K562 (cell line): ENCODE measurements around the gene NDUFB10. TPM values are rescaled to one million over a fixed set of nuclear protein-coding genes. Genes with fewer than 3 reads are reported as not detected.

Experiments
- AFF1 ChIP-seq, 2 experiments: fragments of 450-650 bp; IDR thresholded peaks; 2 replicates each; pipeline ENCODE4 v1.6.1; 2018; ENCODE audit warnings: mild to moderate bottlenecking in 2 of 2, low read depth in 1 of 2; ENCODE audit not compliant: partially characterized antibody in 2 of 2
- CEBPG ChIP-seq, 3 experiments: fragments of 200-800 bp in 1 of 3; sonication (Bioruptor generic) in 1 of 3; sonication (generic) in 1 of 3; formaldehyde crosslinking in 1 of 3; IDR thresholded peaks in 2 of 3; conservative IDR thresholded peaks in 1 of 3; 2 replicates each; pipeline versions ENCODE4 v1.6.1 to v1.8.0; 2016 to 2022; ENCODE audit warnings: missing compliant biosample characterization in 2 of 3, missing genetic modification characterization in 2 of 3, mild to moderate bottlenecking in 1 of 3, missing genetic modification reagents in 1 of 3
- ELK1 ChIP-seq: sonication (generic); formaldehyde crosslinking; IDR thresholded peaks from 2 replicates; pipeline ENCODE4 v1.8.1; 2022; ENCODE audit warnings: missing genetic modification reagents
- ESRRA ChIP-seq: fragments of 450-650 bp; IDR thresholded peaks from 2 replicates; pipeline ENCODE4 v1.6.1; 2014; ENCODE audit warnings: low read depth, mild to moderate bottlenecking, moderate library complexity, borderline replicate concordance
- ILK ChIP-seq: fragments of 450-650 bp; IDR thresholded peaks from 2 replicates; pipeline ENCODE4 v1.6.1; 2016; ENCODE audit warnings: missing genetic modification characterization, low read depth, mild to moderate bottlenecking, missing compliant biosample characterization, moderate library complexity, borderline replicate concordance
- L3MBTL2 ChIP-seq: fragments of 450-650 bp; IDR thresholded peaks from 2 replicates; pipeline ENCODE4 v1.6.1; 2016; ENCODE audit warnings: mild to moderate bottlenecking, moderate library complexity
- TCF7 ChIP-seq: sonication (generic); IDR thresholded peaks from 2 replicates; pipeline ENCODE4 v1.6.1; 2016; ENCODE audit warnings: antibody characterized with exemption, borderline replicate concordance
- YBX1 ChIP-seq: fragments of 450-650 bp; IDR thresholded peaks from 2 replicates; pipeline ENCODE4 v1.7.1; 2016; ENCODE audit warnings: mild to moderate bottlenecking
- ZBTB1 ChIP-seq: sonication (generic); formaldehyde crosslinking; IDR thresholded peaks from 2 replicates; pipeline ENCODE4 v1.8.1; 2023; ENCODE audit warnings: missing genetic modification reagents, low read depth, mild to moderate bottlenecking, borderline replicate concordance
- ZBTB33 ChIP-seq: sonication (generic); formaldehyde crosslinking; IDR thresholded peaks from 2 replicates; pipeline ENCODE4 v1.8.1; 2023; ENCODE audit warnings: mild to moderate bottlenecking, missing genetic modification reagents
- ZBTB34 ChIP-seq: fragments of 250-450 bp; sonication (Bioruptor Pico); IDR thresholded peaks from 2 replicates; pipeline ENCODE4 v1.8.0; 2021; ENCODE audit warnings: mild to moderate bottlenecking, moderate library complexity
- ZC3H11A ChIP-seq: IDR thresholded peaks from 2 replicates; pipeline ENCODE4 v1.6.1; 2012; ENCODE audit warnings: low read depth, low read length, improper control_type of control experiment
- ZFPM2 ChIP-seq: fragments of 250-450 bp; sonication (Bioruptor Pico); IDR thresholded peaks from 2 replicates; pipeline ENCODE4 v1.5.1; 2022; ENCODE audit warnings: mild to moderate bottlenecking
- ZNF239 ChIP-seq: fragments of 250-450 bp; sonication (Bioruptor Pico); IDR thresholded peaks from 2 replicates; pipeline ENCODE4 v1.4.0; 2020; ENCODE audit warnings: mild to moderate bottlenecking
- ZNF316 ChIP-seq: fragments of 450-650 bp; IDR thresholded peaks from 2 replicates; pipeline ENCODE4 v1.6.1; 2016
- ZNF431 ChIP-seq: sonication (generic); formaldehyde crosslinking; IDR thresholded peaks from 2 replicates; pipeline ENCODE4 v1.8.0; 2022; ENCODE audit warnings: mild to moderate bottlenecking, missing genetic modification reagents
- ZNF444 ChIP-seq: fragments of 250-450 bp; sonication (Bioruptor Pico); IDR thresholded peaks from 2 replicates; pipeline ENCODE4 v1.4.0; 2020; ENCODE audit warnings: mild to moderate bottlenecking, moderate library complexity
- ZNF584 ChIP-seq: fragments of 200-800 bp; sonication (Bioruptor generic); IDR thresholded peaks from 2 replicates; pipeline ENCODE4 v1.6.1; 2016; ENCODE audit warnings: low read depth, mild to moderate bottlenecking, missing genetic modification characterization, missing compliant biosample characterization
- polyA plus RNA-seq, 8 experiments: library from polyadenylated mRNA; depleted of rRNA in 4 of 8; stranded (reverse) in 5 of 8; unstranded in 3 of 8; fragments of >200 nt; fragmentation: Nextera tagmentation in 2 of 8; fragmentation: Illumina TruSeq in 1 of 8; extraction: Ambion mirVana in 2 of 8; extraction: Trizol in 1 of 8; gene quantifications; 2 replicates each; pipeline versions ENCODE4 v1.2.1 to v1.2.3, GENCODE V29; 2011 to 2014; ENCODE audit warnings: inconsistent platforms in 1 of 8, missing spikeins in 1 of 8
- total RNA-seq, 7 experiments: library from RNA; depleted of rRNA in 6 of 7; stranded (reverse); fragments of >200 nt in 6 of 7; fragmentation: Illumina TruSeq in 2 of 7; extraction: Trizol in 2 of 7; gene quantifications; 2 replicates each; pipeline versions ENCODE4 v1.2.1 to v1.2.3, GENCODE V29; 2011 to 2021; ENCODE audit warnings: low replicate concordance in 1 of 7

NDUFB10 gene
- total and polyA plus RNA-seq, 9 of the 15 experiments (the other 6 are each of a cell fraction or from before 2014, with no cell fraction given) = 69.3 to 527 (median 161) TPM

DNA sequence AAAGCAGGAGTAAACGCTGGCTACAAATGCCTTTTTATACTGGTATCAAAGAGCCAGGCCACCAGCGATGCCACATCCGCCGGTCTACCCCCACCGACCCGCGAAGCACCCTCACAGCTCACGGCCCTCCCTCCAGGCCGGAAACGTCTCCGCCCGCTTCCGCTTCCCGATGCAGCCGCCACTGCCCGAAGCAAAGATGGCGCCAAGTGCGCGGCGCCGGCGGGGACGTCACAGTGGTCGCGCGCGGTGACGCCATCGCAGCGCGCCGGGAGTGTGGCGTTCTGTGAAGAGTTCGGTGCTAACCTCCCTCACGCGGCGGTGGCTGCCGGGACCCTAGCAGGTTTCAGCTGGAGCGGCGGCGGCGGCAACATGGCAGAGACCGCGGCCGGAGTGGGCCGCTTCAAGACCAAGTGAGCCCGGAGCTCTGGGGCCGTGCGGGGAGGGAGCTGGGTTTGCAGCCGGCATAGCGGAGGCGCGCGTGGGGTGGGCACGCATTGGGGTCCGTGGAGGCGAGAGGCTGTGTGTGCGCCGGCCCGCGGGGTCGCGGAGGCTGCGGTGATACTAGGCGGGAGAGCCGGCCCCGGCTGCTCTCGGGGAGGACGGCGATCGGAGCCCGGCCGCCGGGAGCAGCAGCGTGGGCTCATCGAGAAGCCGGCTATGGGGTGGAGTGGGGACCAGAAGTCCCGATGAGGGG lies 12.6 kb downstream of the NDUFB10 start, which contains the start of gene TBL3 (continued):
- TF ChIP-seq ZBTB1 (CRISPR knock-in tag) = no peak
- TF ChIP-seq ESRRA = peak; percentile 77
- peak; percentile 67; the same call in 1 of the 2 replicates for TF ChIP-seq TCF7
- TF ChIP-seq L3MBTL2 = peak; percentile 83
- TF ChIP-seq AFF1 (IDR thresholded peaks at IDR 0.05; ENCODE audit: low read depth in 1 of 2, partially characterized antibody in 2 of 2) = no peak
- no peak for TF ChIP-seq CEBPG (CRISPR knock-in tag; IDR thresholded peaks at IDR 0.05)
- TF ChIP-seq CEBPG (tag; conservative IDR thresholded peaks at IDR 0.05 in 1 of 2, IDR thresholded peaks at IDR 0.05 in 1 of 2) = no peak
- TF ChIP-seq ZNF316 = no peak
- TF ChIP-seq ZC3H11A = no peak
- peak; percentile 81 for TF ChIP-seq ZBTB33 (CRISPR knock-in tag)
- no peak for TF ChIP-seq ZNF444
- TF ChIP-seq ZNF431 = 0 out of 2 replicates have a peak, but pooled peaks have one; percentile 10
- TF ChIP-seq ELK1 (CRISPR knock-in tag) = no peak
- TF ChIP-seq ZNF239 (CRISPR knock-in tag) = no peak
- TF ChIP-seq YBX1 = no peak
- TF ChIP-seq ILK (tag) = no peak
- TF ChIP-seq ZFPM2 = no peak
- TF ChIP-seq ZBTB34 = no peak
- TF ChIP-seq ZNF584 = no peak
